GM21786 (cell line): ENCODE measurements around the gene TGFBR2.
"Not testable (repeated sequence)": the region's sequence is repeated elsewhere in the genome, so short reads cannot be mapped to it uniquely, and the experiment has no call there.

Experiments used
- ATAC-seq: cut with Tn5 transposase; IDR thresholded peaks from one replicate; pipeline ENCODE4 v1.9.1; 2021; ENCODE audit not compliant: unreplicated experiment

TGFBR2 gene

GRCh38 chr3:30654269-30654668, 47.9 kb downstream of the TGFBR2 start:
- ATAC-seq, result no peak

DNA sequence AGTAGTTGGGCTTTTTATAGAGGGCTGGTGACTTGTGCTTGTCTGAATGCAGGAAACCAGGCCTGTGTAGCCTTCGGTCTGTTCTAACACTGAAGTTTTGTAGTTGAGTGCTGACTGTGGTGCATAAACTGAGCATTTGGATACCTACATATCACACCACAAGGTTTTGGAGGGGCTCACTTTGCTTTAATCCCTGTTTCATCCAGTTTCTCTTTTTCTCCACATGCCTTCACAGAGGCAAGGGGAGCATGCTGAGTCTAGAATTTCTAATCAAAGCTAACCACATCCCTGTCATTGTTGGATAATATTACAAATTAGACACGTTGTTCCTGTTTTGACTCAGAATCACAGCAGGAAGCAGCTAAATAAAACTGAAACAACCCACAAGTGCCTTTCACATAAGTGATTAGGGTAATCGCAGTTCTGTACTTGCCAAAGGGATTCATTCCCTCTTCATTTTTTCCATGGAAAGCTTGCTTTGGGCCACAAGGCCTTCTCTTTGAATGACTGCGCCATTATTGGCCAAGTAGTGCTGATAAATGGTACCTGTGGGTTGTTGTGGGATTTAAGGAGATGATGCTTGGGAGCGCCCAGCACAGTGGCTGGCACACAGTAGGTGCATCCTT, 48.9 kb downstream of the TGFBR2 start:
- peak; percentile 23 for ATAC-seq

GRCh38 chr3:30656624-30657141, 50.3 kb downstream of the TGFBR2 start:
- ATAC-seq, result no peak

DNA sequence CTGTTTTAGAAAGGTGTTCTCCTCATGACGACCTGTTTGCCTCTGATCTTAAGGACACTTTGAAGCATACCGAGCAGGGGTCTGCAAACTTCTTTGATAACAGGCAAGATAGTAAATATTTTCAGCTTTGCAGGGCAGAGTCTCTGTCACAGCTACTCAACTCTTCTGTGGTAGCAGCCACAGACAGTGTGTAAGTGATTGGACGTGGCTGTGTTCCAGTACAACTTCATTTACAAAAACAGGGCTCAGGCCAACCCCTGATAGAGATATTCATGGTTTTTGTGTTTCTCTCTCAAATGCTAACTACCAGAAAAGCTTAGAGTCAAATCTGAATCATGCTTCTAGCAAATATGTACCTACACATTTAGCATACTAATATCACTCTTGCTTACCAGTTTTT, 51.5 kb downstream of the TGFBR2 start:
- ATAC-seq, result peak; percentile 27

DNA sequence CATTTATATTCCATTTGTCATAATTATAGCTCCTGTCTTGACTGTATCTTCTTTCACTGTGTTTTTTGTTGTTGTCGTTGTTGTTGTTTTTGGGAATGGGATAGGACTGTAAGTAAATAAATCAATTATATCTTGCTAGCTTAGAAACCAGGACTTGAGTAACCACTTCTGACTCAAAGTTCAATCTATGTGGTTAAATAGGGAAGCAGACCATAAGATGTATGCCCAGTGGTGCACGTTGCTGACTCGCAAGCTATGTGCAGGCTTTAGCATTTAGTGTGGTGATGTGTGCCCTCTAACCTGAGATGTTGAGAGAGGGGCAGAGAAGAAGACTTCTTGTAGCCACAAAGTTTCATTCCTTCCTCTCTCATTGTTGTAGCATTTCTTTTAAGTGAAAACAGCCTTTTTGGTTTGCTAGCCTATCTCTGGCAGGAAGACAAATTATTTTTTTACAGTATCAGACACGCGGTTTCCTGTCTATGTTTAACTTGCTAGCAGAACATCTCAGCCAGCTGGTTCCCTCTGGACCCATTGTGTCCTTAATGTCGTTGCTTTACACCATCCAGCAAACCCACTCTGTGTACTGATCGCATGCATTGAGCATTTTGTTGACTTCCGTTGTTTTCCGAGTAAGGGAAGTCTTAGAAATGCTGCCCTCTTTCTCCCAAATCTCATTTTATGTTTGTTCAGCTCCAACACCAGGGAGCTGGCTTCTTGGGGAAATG, 52.1 kb downstream of the TGFBR2 start:
- ATAC-seq, result peak; percentile 83

DNA sequence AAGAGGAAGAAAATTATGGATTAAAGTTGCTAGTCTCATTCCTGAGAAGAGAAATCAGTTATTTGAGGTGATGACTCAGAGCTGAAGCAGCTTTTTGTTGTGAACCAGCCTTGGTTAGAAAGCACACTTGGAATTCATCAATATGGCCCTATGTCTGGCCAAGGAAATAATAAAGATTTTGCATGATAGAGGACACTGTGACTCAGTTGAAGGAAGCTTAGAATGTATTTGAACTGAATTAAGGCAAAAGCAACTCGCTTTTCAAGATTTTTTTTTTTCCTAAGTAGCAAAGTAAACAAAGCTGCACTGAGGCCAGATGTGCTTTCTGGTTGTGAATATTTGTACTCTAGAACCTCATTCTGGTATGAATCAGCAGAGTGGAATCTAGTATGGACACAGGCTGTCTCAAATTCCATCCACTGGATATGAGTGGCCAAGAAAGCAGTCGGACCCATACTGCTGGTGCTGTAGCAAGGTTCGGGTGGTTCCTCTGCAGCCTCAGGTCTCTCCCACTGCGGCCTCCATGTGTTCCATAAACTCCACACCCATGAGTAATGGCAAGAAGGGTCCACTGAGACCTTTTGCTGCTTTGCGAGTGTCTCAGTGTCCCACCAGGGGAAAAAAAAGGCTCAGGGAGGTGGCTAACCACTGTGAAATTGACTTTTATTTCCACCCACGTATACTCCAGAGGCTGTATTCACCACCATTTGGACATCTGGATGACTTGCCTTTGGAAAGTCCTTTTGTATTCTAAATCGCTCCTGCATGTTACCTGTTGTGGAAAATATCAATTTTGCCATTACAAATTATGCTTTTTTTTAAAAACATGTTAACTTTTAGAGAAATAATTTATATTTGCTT, 53.1 kb downstream of the TGFBR2 start:
- ATAC-seq, result no peak

- ATAC-seq, result no peak
Observed at GRCh38 chr3:30660136-30660535, 53.7 kb downstream of the TGFBR2 start.

- no peak for ATAC-seq
Observed at GRCh38 chr3:30660656-30661055, 54.3 kb downstream of the TGFBR2 start.

DNA sequence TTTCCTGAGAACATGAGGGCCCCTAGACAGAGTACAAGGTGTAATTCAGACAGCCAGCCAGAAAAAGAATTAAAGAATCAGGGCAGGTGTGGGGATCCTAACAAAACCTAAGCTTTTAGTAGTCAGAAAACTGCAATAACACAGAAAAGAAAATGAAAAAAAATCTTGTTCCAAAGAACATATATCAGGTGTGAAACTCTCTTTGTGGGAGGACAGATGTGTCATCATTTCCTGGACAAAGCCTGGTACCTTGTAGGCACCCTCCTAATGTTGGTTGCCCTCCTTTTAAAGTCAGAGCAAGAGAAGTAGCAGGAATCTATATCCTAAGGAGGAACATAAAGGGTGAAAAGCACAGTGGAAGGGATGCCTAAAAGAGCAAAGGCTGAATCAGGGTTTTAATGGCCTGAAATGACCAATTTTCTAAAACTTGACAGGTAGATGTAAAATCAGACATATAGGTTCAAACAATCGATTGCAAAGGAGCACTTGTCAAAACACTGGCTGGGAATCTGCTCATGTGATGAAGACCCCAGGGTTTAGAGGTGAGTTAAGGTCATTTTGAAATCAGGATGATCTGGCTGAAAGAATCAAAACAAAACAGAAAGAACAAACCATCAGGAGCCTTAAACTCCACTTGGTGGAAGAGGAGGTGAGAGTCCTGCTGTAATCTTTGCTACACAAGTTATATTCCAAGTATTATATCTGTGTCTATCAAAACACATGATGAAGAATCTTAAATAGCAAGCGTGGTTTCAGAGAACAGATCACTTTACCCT, 54.9 kb downstream of the TGFBR2 start:
- ATAC-seq, result no peak

DNA sequence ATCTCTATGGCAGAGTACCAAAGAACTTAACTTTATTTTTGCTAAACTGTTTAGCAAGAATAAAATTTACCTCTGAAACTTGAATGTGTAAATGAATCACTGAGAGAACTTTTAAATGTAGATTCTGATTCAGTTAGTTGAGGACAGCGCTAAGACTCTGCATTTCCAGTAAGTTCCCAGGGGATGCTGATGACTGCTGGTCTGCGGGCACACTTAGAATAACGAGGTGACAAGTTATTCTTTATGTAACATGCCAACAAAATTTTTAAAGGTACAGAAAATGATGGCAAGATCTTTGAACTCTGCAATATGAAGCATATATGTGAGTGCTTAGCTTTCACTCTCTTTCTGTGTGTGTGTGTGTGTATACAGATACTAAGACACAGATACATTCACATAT, 56.4 kb downstream of the TGFBR2 start:
- ATAC-seq, result no peak

- no peak for ATAC-seq
Observed at GRCh38 chr3:30663533-30664241, 57.3 kb downstream of the TGFBR2 start.

- no peak for ATAC-seq
Observed at GRCh38 chr3:30664459-30664858, 58.1 kb downstream of the TGFBR2 start.

DNA sequence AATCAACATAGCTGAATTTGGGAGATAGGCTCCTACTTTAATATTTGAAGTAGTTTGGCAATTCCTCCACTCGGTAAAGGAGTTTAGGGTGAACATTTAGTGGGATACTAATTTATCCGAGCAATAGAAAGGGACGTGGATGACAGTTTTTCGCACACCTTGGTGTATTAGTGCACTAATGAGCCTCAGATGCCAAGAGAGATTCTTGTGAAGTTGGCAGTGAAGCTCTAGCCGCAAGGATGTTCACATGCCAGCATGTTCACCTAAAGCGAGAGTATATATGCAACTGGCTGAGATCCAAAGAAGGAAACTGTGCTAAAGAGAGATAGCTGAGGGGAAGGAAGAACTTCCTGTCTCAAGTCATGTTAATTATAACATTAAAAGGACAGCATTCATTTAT, 58.5 kb downstream of the TGFBR2 start:
- no peak for ATAC-seq

GRCh38 chr3:30665539-30665938, 59.1 kb downstream of the TGFBR2 start:
- ATAC-seq, result no peak

GRCh38 chr3:30666572-30667279, 60.3 kb downstream of the TGFBR2 start:
- no peak for ATAC-seq

GRCh38 chr3:30667280-30667651, 60.9 kb downstream of the TGFBR2 start:
- ATAC-seq, result no peak

DNA sequence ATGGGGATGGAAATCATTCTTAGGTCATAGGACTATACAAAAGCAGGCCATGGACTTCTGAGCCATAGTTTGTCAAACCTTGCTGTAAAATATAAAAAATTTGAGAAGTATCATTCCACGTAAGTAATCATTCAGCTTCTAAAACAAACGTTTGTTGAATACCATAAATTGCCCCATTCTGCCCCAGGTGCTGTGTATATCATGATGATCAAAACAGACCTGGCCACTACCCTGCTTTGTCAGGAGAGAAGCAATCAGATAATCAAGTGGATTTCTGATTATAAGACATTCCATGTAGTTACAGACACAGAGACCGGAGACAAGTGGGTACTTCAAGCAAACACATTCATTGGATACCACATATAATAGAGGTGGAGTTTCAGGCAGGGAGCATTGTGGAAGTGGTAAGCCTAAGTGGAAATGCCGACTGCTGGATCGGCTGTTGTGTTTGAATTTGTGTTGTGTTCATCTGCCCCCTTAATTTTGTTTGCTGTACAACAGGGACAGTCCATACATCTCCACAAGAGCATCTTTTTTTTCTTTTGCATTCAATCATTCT, 61.7 kb downstream of the TGFBR2 start:
- no peak for ATAC-seq

DNA sequence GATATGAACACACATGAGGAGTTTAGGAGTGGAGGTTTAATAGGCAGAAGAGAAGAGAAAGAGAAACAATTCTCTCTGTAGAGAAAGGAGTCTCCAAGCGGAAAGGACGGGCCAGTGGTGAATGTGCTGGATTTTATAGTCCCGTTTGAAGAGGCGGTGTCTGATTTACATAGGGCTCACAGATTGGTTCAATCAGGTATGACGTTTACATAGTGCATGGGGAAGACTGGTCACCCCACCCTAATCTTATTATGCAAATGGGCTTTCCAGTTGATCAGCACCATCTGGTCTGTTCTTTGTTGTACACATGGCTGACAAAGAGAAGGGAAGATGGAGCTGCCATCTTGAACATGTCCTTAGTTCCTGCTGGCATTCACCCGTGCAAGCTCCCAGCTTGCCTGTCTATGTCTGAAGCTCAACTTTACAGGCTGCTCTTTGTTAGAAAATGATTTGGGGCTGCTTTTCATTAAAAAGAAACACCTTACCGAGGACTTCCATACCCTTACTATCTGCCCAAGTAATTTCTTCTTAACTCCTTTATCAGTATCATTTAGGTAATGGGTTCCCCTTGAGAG, 63.0 kb downstream of the TGFBR2 start:
- not testable (repeated sequence) for ATAC-seq

DNA sequence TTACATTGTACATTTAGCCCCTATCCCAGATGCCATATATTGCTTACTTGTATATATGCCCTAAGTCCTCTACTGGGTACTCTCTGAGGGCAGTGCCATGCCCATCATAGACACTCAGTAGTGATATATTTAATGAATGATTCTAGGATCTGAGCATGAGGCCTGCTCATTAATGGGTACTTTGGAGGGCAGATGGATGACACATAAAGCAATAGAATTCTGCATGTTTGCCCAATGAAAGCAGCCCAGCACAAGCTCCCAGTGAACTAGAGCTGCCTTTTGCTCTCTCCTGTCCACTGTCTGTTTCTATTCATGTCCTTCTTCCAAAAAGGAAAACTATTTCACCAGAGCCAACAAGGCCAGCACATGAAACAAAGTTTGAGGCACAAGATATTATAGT, 63.9 kb downstream of the TGFBR2 start:
- ATAC-seq, result no peak
